Renal cortex interstitium (tissue), 11 donors: Measurements from ENCODE around the gene GID8. TPM values are rescaled to one million over a fixed set of nuclear protein-coding genes. Genes with fewer than 3 reads are reported as not detected.
A peak's percentile ranks its signal among the peaks of the same experiment; 100 is the strongest.
"Not testable (repeated sequence)": the region's sequence is repeated elsewhere in the genome, so short reads cannot be mapped to it uniquely, and the experiment has no call there.

Source experiments
- DNase-seq, 11 donors: peaks; one replicate each; pipeline ENCODE4 v3.0.0-alpha.2; 2013; ENCODE audit warnings: low read depth in 9 of 11, low spot score in 4 of 11; ENCODE audit errors: extremely low read depth in 1 of 11
- polyA plus RNA-seq, 3 donors: library from polyadenylated mRNA; unstranded; fragments of 120-200 nt; gene quantifications; one replicate each; pipeline ENCODE4 v1.2.1, GENCODE V29; 2013; ENCODE audit not compliant: insufficient read length in 3 of 3

Gene GID8
- polyA plus RNA-seq, 3 donors: 53.6 to 55.9 (median 55.4) TPM

GRCh38 chr20:62950741-62951140 is 12.8 kb downstream of the GID8 start:
- DNase-seq: no peak

GRCh38 chr20:62951143-62951895 is 13.4 kb downstream of the GID8 start:
- DNase-seq: no peak

GRCh38 chr20:62951896-62952372 is 14.0 kb downstream of the GID8 start:
- DNase-seq: no peak

GRCh38 chr20:62952373-62952967 is 14.5 kb downstream of the GID8 start, which contains the start of gene SLC17A9:
Gene SLC17A9, plus strand, starts transcription at chr20:62952709. Its CDS starts 122 bp downstream, at chr20:62952831.
- DNase-seq: peak in 1 of 11 donors; percentile 21

GRCh38 chr20:62952968-62953838 is 15.3 kb downstream of the GID8 start:
- DNase-seq: no peak

GRCh38 chr20:62953839-62954703 is 16.1 kb downstream of the GID8 start:
- peak in 8 of 11 donors; percentile 27 to 75 (median 65) for DNase-seq

- DNase-seq: no peak
Observed at GRCh38 chr20:62955519-62956386, 17.8 kb downstream of the GID8 start.

GRCh38 chr20:62956387-62957135 is 18.6 kb downstream of the GID8 start:
- no peak for DNase-seq

GRCh38 chr20:62957136-62958117 is 19.5 kb downstream of the GID8 start:
- DNase-seq: no peak

GRCh38 chr20:62958388-62959100 is 20.6 kb downstream of the GID8 start:
- DNase-seq: no peak

GRCh38 chr20:62959101-62959971 is 21.4 kb downstream of the GID8 start:
- no peak for DNase-seq

GRCh38 chr20:62959998-62960436 is 22.1 kb downstream of the GID8 start:
- DNase-seq: no peak

- not testable (repeated sequence) for DNase-seq
Observed at GRCh38 chr20:62960446-62961309, 22.7 kb downstream of the GID8 start.
